ENCODE data around the gene IGSF21.

Gene IGSF21

DNA sequence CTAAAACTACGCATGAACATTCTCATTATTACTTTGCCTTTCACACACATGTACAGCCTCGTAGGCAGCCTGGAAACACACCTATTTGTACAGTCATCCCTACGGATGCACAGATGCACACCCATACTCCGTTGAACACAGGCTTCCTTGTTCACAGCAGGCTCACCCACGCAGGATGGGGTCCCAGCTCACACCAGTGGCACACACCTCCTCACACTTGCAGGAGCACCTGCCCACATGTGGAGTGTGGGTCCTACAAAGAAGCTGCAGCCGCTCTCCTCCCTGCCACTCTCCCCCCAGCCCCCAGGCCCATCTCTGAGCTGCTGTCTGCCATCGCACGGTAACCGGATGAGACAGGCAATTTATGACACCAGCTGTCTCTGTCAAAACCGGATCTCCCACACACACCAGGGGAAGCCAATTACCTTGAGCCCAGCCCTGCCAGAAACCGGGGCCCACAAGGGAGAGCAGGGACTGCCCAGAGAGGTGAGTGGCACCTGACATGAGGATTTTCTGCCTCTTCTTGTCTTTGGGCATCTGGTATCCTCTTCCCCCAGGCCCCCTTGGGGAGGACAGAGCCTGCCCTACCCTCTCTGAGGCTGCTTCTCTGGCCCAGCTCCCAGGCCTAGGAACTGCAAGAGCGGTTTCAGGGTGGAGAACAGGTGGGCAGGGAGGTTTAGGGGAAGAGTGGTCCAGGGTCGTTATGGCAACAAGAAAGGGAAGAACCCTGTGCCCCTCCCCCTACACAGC lies 175.4 kb downstream of the IGSF21 start:
- H3K27ac ChIP-seq = peak overlapping the region in 1 of 21 experiments; percentile 26
- H3K4me3 ChIP-seq = no peak overlapping the region

DNA sequence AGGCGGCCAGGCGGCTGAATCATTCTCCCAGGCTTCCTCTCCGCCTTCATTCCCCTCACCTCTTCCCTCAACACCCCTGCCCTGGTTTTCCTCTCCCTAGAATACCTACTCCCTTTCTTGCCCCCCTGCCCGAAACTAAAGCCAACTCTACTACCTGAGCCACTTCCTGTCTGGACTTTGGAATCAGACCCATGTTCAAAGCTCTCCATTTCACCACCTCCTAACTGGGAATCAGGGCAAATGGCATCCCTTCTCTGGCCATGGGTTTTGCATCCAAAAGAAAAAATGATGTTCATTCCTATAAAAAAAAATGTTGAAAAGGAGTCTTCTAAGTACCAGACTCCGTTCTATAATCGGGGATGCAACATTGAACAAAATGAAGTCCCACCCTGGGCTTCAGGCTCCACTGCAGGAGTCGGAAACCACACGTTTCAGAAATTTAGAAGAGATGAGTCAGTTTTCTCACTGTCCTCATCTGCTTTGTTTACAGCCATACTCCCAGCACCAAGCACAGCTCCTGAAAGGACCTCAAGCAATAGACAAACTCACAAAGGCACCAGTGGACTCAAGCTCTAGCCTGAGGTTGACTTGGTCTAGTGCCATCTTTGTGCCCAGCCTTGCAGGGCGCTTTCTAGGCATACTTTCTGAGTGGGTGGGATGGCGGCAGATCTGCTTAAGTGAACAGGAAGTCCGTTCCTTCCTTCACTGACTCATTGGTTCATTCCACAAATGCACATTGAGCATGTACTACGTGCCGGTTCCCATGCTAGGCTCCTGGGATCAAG lies 176.2 kb downstream of the IGSF21 start:
- peak overlapping the region in 1 of 21 experiments; percentile 26 for H3K27ac ChIP-seq
- no peak overlapping the region for H3K4me3 ChIP-seq

DNA sequence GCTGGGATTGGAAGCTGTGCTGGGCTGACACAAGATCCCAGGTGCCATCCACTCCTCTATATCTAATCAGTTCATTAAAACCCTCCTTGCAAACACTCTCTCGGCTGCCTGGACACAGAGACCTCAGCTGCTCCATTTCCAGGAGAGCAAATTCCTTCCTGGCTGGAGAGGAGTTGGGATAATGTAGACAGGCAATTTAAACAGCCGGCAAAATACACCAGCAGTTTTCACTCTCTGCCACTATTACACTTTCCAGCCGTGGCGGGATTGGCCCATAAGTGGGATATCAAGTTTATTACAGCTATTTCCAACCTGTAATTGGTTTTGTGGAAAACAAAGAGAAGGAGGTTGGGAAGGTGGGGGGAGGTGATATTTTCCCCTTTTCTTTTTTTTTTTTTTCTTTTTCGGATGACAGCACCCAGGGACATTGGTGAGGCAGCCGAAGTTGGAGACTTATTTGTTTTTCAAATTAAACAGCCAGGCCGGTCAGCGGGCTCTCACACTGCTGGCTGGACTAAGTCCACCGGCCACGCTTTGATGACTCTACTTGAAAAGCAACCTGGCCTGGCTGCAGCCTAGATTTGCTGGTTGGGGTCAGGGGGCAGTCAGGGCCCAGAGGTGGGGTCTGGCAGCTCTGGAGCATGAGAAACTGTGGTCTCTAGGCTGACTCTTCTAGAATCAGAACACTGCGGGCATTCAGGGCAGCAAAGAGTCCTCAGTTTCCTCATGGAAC lies 177.4 kb downstream of the IGSF21 start:
- H3K27ac ChIP-seq = no peak overlapping the region

DNA sequence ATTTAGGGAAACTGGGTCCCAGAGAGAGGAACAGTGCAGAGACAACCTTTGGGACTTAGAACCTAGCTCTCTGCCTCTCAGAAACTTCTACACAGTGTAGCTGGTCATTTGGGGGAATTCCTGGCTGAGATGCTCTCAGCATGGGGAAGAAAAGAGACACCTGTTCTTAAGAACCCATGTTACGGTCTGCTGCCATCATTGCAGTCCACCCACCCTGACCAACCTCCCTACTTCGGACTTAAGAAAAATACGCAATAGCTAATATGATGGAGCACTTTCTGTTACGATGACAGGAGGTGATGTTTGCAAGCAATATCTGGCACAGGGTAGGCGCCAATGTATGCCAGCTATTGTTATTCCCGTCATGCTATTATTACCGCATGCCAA lies 177.9 kb downstream of the IGSF21 start:
- Histone ChIP-seq H3K4me3 (no peak overlapping the region), H3K27ac (no peak overlapping the region)

More for the DNA sequence above, 177.4 kb downstream of the IGSF21 start:
- no peak overlapping the region for H3K4me3 ChIP-seq

DNA sequence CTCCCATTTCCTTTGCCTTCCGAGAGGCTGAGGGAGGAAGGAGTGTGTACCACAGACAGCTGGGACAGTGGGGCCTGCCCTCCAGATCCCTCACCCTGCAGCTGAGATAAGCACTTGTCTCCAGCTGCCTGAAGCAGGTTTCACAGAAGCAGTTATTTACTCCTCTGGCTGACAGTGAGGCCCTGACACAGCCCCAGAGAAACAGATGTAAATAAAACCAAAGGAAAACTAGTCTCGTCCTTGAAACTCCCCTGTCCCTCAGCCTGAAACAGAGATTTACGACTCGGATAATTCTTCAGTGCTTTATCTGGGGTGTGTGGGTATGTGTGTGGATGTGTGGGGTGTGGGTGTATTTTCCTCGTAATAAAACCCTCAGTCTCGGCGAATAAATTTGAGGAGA lies 181.1 kb downstream of the IGSF21 start:
- H3K27ac ChIP-seq = no peak overlapping the region
- no peak overlapping the region for H3K4me3 ChIP-seq

DNA sequence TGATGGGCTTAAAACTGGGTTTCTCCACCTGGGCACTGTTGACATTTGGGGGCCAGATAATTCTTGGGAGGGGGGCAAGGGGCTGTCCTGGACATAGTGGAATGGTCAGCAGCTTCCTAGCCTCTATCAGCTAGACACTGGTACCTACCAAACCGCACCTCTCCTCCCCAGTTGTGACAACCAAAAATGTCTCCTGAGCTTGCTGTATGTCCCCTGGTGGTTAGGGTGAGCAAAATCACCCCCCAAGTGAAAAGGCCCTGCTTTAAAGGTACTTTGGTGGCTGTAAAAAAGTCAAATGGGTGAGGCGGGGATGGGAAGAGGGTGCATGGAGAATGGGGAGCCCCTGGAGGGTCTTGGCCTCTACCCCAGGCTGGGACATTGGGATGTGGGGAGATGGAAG lies 182.0 kb downstream of the IGSF21 start:
- no peak overlapping the region for H3K27ac ChIP-seq
- H3K4me3 ChIP-seq = no peak overlapping the region

DNA sequence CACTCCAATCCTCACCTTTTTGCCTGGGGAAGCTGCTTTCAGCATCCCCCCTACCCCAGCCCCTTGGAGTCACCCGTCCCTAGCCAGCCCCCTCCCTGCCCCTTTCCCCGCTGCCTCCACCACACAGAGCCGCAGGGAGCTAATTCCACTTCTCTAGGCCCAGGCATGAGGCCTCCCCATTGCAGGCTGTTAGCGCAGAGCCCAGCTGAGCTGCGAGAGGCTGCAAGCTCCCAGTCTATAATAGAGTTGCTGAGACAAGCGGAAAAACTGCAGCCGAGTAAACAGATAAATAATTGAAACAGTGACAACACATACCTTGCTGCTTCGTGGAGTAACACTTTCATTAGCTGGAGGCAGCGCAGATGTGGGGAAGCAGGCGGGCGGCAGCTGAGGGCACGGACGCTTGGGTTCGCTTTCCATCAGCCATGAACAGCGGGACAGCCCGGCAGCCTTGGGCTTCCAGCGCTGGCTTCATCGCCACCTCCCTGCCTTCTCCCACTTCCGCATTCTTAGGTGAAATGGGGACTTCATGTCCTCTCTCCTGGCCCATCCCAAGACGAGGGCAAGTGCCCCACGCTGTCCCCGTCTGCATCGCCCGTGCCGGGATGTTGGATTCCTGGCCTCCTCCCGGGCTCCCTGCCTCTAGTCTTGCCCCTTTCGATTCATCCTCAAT lies 183.3 kb downstream of the IGSF21 start:
- Histone ChIP-seq H3K27ac (no peak overlapping the region), H3K4me3 (no peak overlapping the region)

DNA sequence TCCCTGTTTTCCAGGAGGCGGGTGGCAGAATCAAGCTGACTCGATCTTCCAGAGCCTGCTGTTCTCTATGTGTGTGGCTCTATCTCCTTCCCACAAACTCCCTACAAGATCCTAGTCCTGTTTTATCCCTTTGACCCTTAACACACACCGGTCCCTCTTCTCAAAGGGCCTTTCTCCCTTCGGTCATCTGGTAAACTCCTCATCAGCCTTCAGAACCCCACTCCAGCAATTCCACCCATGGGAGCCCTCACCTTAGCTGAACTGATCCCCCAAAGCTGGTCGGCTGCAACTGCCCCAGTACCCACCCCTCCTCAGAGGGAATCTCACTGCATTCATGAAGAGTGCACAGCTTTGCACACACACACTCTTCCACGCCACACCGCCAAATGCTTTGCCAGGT lies 184.9 kb downstream of the IGSF21 start:
- Histone ChIP-seq H3K27ac (no peak overlapping the region), H3K4me3 (no peak overlapping the region)

DNA sequence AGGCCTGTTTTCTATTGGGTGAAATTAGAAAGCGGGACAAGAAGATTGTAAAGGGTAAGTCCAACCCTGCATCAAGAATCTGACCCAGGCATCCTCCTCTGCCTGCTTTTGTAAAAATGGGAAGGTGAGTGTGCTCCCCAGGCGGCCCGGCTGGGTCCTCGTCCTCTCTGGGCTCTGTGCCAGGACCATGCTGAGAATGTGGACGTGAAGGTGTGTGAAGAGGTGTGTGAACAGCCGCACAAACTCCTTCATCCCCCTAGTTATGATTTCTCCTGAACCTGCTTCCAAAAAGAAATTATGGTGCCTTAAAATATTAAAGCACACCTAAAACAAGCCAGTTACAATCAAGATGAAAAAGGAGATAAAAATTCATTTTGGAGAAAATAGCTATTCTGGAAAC lies 185.7 kb downstream of the IGSF21 start:
- H3K27ac ChIP-seq = no peak overlapping the region
- H3K4me3 ChIP-seq = no peak overlapping the region

DNA sequence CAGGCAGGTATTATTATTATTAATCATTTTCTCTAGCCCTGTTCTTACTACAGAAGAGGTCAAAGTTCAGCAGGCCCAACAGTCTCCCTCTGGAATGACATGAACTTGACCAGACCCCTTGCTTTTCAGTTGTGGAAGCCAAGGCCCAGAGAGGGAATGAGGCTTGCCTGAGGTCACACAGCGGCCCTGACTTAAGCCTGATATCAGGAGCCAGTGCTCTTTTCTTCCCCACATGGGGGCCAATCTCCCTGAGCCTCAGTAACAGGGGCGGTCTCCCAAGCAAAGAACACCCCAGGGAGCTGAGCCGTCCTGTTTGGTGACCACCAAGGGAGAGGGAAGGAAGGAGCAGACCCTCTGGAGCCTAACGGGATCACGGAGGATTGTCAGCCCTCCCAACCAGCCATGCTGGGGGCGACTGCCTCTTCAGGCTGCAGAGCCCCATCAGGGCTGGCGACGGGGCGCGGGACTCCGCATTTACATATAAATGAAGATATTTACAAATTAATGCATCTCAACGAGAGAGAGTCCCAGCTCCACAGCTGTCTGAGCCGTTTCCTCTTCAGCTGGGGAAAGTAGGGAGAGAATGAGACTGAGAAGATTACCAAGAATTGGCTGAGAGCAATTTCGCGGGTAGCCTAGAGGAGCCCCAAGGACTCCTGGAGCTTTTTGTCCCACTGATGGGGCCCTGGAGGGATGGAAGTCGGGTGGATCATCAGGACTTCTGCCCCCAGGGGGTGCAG lies 187.0 kb downstream of the IGSF21 start:
- Histone ChIP-seq H3K4me3 (no peak overlapping the region), H3K27ac (no peak overlapping the region)

DNA sequence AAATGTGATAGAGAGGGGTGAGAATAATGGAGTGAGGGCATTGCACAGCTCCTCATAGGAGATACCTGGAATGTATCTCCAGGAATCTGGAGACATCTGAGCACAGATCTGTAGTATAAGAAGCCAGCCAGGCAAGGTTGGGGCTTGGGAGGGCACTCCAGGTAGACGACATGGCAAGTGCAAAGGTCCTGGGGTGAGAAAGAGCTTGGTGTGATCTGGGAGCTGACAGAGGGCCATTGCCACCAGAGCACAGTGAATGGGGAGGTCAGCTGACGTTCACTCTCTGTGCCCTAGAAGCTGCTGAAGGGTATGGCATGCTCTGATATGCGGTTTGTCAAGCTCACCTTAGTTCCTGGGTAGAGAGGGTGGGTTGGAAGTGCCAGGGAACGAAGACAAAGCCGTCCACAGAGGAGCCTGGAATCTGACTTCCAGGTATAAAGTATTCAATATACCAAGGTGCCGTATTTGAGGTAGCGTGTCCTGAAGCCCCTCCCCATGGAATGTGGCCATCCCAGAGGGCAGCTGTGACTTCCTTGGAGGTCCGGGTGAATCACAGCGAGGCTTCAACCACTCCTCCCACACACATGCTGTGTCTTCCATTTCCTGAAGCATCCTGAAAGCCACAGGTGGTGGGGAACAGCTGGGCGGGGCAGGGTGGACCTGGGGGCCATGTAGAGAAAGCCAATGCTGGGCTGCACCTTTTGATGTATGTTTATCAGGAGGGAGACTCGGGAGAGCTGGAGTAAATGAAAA lies 190.5 kb downstream of the IGSF21 start:
- H3K27ac ChIP-seq = no peak overlapping the region

DNA sequence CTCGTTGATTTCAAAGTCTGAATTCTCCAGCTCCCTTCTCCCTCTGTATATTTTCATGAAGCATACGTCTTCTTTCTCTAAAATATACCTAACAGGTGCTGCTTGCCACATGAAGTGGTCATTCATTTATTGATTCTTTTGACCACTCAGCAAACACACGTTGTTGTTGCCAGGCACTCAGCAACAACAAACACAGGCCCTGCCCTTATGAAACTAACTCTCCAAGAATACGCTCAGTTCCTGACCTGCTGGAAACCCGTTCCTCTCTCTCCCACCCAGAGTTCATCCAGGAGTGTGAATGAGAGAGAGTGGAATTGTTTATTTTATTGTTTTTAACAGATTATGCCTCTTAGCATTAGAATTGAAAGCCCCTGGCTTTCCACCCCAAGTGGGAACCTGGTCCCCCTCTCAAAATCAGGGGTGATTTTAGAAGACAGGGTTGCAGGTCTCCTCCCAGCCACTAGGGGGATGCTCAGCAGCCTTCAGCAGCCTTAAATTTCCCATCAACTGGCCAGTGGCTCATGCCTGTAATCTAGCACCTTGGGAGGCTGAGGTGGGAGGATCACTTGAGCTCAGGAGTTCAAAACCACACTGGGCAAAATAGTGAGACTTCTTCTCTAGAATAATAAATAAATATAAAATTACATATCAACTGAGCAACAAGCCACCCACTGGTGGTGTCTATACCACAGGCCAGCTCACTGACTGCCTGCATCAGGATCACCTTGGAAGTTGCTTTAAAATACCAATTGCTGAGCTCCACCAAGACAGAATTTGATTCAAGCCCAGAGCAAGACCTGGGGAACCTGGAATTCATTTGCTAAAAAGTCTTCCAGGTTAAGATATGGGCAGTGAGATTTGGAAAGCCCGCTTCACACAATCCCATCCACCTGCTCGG lies 192.1 kb downstream of the IGSF21 start:
- H3K4me3 ChIP-seq = no peak overlapping the region
- no peak overlapping the region for H3K27ac ChIP-seq

More for the DNA sequence above, 190.5 kb downstream of the IGSF21 start:
- H3K4me3 ChIP-seq = no peak overlapping the region

DNA sequence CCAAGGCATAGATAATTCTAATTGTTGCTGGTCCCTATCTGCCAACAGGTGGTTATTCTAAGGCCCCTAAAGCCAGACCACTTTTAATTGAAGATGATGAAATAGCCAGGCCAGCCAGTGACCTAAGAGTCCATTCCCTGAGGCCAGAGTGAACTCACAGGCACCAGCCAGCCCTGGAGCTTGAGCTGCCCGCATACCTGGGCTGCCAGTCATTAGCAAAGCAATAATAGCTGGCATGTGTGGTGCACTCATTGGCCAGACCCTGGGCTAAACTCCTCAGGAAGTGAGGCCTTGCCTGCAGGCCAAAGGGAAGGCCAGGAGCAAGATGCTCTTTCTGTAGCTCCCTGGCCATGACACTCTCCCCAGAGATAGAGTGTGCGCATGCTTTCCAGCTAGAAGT lies 192.8 kb downstream of the IGSF21 start:
- Histone ChIP-seq H3K27ac (no peak overlapping the region), H3K4me3 (no peak overlapping the region)

DNA sequence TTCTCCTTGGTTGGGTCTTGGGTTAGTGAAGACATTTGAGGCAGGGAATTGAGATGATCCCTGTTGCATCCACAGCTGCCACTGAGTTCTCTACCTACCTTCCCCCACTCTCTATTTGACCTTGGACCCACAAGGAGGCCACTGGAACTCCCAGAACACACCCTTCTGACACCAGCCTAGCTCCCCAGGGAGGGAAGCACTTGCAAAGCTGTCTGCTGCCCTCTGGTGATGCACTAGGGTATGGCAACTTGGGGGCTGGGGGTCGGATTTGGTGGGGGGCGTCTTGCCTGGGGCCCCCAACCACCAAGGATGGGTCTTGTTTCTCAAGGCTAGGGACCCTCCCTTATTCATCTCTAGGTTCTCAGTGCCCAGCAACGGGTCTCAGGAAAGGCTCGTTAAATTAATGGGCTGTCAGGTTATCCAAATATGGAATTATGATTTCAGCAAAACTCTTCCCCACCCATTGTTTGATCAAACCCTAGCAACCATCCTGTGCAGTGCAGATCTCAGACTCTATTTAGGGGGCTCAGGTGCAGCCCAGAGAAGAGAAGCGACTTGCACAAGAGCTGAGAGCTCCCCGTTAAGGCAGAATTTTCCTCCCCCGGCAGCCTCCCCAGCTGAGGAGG lies 195.3 kb downstream of the IGSF21 start:
- Histone ChIP-seq H3K4me3 (no peak overlapping the region), H3K27ac (no peak overlapping the region)

DNA sequence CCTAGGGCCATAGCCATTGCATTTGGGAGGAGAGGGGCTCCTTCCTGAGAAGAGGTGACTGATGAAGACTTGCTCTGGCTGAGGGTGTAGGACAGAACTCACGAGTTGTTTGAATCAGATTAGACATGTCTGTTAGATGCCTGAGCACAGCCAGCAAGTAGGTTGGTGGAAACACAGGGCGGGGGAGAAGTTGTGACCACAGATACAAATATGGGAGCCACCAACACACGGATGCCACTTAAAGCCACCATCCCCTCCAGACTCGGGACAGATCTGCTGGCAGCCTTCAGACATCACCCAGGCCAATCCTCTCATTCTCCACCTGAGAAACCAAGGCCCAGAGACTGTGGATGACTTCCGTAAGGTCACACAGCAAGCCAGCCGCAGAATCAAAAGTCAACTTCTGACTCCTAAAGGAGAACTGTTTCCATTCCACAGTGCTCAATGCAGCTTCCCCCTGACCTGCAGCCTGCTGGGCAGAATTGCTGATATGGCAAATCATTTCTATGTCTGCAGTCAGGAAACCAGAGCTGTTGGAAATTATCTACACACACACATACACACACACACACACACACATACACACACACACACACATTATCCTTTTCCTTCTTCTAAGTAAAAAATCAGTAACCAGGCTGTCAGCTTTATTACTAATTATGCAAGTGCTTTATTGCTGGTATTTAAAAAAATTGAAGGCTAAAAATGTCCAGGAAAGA lies 196.7 kb downstream of the IGSF21 start:
- Histone ChIP-seq H3K27ac (no peak overlapping the region), H3K4me3 (no peak overlapping the region)

DNA sequence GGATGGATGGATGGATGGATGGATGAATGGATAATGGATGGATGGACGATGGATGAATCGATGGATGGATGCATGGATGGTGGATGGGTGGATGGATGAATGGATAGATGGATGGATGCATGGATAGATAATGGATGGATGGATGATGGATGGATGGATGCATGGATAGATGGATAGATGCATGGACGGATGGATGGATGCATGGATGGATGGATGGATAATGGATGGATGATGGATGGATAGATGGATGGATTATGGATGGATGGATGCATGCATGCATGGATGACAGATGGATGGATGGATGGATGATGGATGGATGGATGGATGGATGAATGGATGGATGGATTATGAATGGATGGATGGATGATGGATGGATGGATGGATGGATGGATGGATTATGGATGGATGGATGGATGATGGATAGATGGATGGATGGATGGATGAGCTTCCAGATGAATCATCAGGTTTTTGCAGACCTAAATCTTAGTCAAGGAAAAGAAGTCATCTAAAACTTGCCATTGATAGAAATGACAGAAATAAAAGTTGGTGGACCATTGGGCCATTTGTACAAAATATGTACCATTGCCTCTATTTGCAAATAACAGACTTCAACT lies 197.7 kb downstream of the IGSF21 start:
- H3K4me3 ChIP-seq = no peak overlapping the region
- no peak overlapping the region for H3K27ac ChIP-seq

All from skin epidermis (tissue), 12 donors.